Parathyroid adenoma (tissue), 2 donors: ENCODE data around the gene CTNND2.

Source experiments
- H2AFZ ChIP-seq: fragments of 300-600 bp; sonication (generic); one replicate; pipeline ENCODE4 v1.7.0; 2017; ENCODE audit warnings: antibody characterized with exemption, mild to moderate bottlenecking
- H3K27ac ChIP-seq: fragments of 300-600 bp; sonication (generic); one replicate; pipeline ENCODE4 v1.7.0; 2017
- H3K27me3 ChIP-seq: fragments of 300-600 bp; sonication (generic); one replicate; pipeline ENCODE4 v1.7.0; 2017; ENCODE audit warnings: low read length; ENCODE audit not compliant: control insufficient read depth, insufficient read depth
- H3K36me3 ChIP-seq: fragments of 300-600 bp; sonication (generic); one replicate; pipeline ENCODE4 v1.7.0; 2017; ENCODE audit warnings: low read length; ENCODE audit not compliant: control insufficient read depth, insufficient read depth
- H3K4me1 ChIP-seq: fragments of 300-600 bp; sonication (generic); one replicate; pipeline ENCODE4 v1.7.0; 2017; ENCODE audit warnings: control low read depth
- H3K4me2 ChIP-seq: fragments of 300-600 bp; sonication (generic); one replicate; pipeline ENCODE4 v1.7.0; 2017; ENCODE audit warnings: low read length
- H3K4me3 ChIP-seq: fragments of 300-600 bp; sonication (generic); one replicate; pipeline ENCODE4 v1.7.0; 2017; ENCODE audit warnings: low read depth, low read length
- H3K79me2 ChIP-seq: fragments of 300-600 bp; sonication (generic); one replicate; pipeline ENCODE4 v1.7.0; 2017; ENCODE audit warnings: control low read depth
- H3K9ac ChIP-seq: fragments of 300-600 bp; sonication (generic); one replicate; pipeline ENCODE4 v1.7.0; 2017; ENCODE audit warnings: mild to moderate bottlenecking
- H3K9me3 ChIP-seq: fragments of 300-600 bp; sonication (generic); one replicate; pipeline ENCODE4 v1.7.0; 2017; ENCODE audit warnings: low read length; ENCODE audit not compliant: control insufficient read depth
- CTCF ChIP-seq: fragments of 300-600 bp; sonication (generic); IDR thresholded peaks from one replicate; pipeline ENCODE4 v1.7.0; 2017; ENCODE audit warnings: antibody characterized with exemption, mild to moderate bottlenecking
- donor health status: primary hyperparathyroidism.

The CTNND2 gene

GRCh38 chr5:10958728-10959127 is 945.5 kb downstream of the CTNND2 start:
- H3K9me3 ChIP-seq: no peaks in the 10 kb centered on the region
- H3K27ac ChIP-seq: no peak overlapping the region
- TF ChIP-seq CTCF: no peak
- no peak overlapping the region for H3K9ac ChIP-seq
- H3K4me2 ChIP-seq: no peak overlapping the region
- no peaks in the 10 kb centered on the region for H3K4me1 ChIP-seq
- H3K79me2 ChIP-seq: no peaks in the 10 kb centered on the region
- no peak overlapping the region for H3K4me3 ChIP-seq
- no peaks in the 10 kb centered on the region for H3K27me3 ChIP-seq
- no peak overlapping the region for H2AFZ ChIP-seq
- H3K36me3 ChIP-seq: no peaks in the 10 kb centered on the region

- Histone ChIP-seq H3K4me3 (no peak overlapping the region), H3K9ac (no peak overlapping the region), H3K79me2 (no peaks in the 10 kb centered on the region), H3K9me3 (no peaks in the 10 kb centered on the region), H3K27ac (no peak overlapping the region), H3K27me3 (no peaks in the 10 kb centered on the region), H2AFZ (no peak overlapping the region), H3K4me1 (no peaks in the 10 kb centered on the region), H3K4me2 (no peak overlapping the region), H3K36me3 (no peaks in the 10 kb centered on the region)
- no peak for TF ChIP-seq CTCF
These were observed 954.2 kb downstream of the CTNND2 start for GRCh38 chr5:10949856-10950630.

GRCh38 chr5:10946050-10946449 is 958.2 kb downstream of the CTNND2 start:
- Histone ChIP-seq H3K36me3 (no peaks in the 10 kb centered on the region), H3K9me3 (no peaks in the 10 kb centered on the region), H3K27ac (no peak overlapping the region), H3K4me1 (no peaks in the 10 kb centered on the region), H2AFZ (no peak overlapping the region), H3K27me3 (no peaks in the 10 kb centered on the region), H3K4me2 (no peak overlapping the region), H3K9ac (no peak overlapping the region), H3K79me2 (no peaks in the 10 kb centered on the region), H3K4me3 (no peak overlapping the region)
- TF ChIP-seq CTCF: no peak

- H3K27ac ChIP-seq: no peak overlapping the region
These were observed 962.3 kb downstream of the CTNND2 start for GRCh38 chr5:10941900-10942299.

More at GRCh38 chr5:10941900-10942299, 962.3 kb downstream of the CTNND2 start:
- H3K9me3 ChIP-seq: no peaks in the 10 kb centered on the region
- H2AFZ ChIP-seq: no peak overlapping the region
- no peak overlapping the region for H3K4me2 ChIP-seq
- no peak overlapping the region for H3K4me3 ChIP-seq
- no peaks in the 10 kb centered on the region for H3K36me3 ChIP-seq
- no peak for TF ChIP-seq CTCF
- H3K79me2 ChIP-seq: no peaks in the 10 kb centered on the region
- no peaks in the 10 kb centered on the region for H3K4me1 ChIP-seq
- no peaks in the 10 kb centered on the region for H3K27me3 ChIP-seq
- no peak overlapping the region for H3K9ac ChIP-seq
